Fibroblast of lung (primary cell): ENCODE measurements around the gene ROBO1.

Experiments
- CTCF ChIP-seq, 2 donors: IDR thresholded peaks in 1 of 2; conservative IDR thresholded peaks in 1 of 2; 1 replicate in 1 of 2; 2 replicates in 1 of 2; pipeline ENCODE4 v1.5.1; 2011 to 2012; ENCODE audit warnings: low read length in 2 of 2, control low read depth in 1 of 2, inconsistent platforms in 1 of 2, low read depth in 1 of 2, mild to moderate bottlenecking in 1 of 2
- EZH2 ChIP-seq: IDR thresholded peaks from 2 replicates; pipeline ENCODE4 v1.5.1; 2012; ENCODE audit warnings: low read length, control low read depth, mild to moderate bottlenecking; ENCODE audit errors: missing control alignments

DNA sequence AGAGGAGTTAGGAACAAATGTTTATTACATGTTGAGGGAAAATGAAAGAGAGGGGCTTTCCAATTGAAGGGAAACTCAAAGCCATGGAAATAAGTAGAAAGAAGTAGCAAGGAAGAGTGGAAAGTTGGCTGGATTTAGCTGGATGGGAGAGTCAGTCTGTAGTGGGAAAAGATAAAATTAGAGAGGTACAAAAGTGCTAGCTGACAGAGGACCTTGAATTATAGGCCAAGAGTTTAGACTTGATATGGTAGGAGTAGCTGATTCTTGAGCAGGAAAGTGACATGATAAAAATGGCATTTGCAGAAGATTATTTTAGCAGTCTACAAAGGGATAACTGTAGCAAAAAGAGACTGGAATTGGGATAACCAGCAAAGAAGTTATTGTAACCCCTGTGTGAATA lies 425.8 kb downstream of the ROBO1 start:
- no peak for TF ChIP-seq CTCF (conservative IDR thresholded peaks at IDR 0.05 in 1 of 2, IDR thresholded peaks at IDR 0.05 in 1 of 2; ENCODE audit: low read depth in 1 of 2, low read length in 2 of 2)
- TF ChIP-seq EZH2: no peak
